ENCODE measurements around the gene ERC1.

The ERC1 gene

GRCh38 chr12:1474041-1474573 lies 483.1 kb downstream of the ERC1 start:
- H3K4me3 ChIP-seq (ENCODE audit: low read length): no peak overlapping the region
- TF ChIP-seq CTCF (IDR thresholded peaks at IDR 0.05; ENCODE audit: insufficient read depth, low read depth, low read length, missing control alignments): no peak

GRCh38 chr12:1474574-1475153 lies 483.6 kb downstream of the ERC1 start:
- no peak overlapping the region for H3K4me3 ChIP-seq (ENCODE audit: low read length)
- no peak for TF ChIP-seq CTCF (IDR thresholded peaks at IDR 0.05; ENCODE audit: insufficient read depth, low read depth, low read length, missing control alignments)
- peak; percentile 41 for DNase-seq (ENCODE audit: low read depth)

More at GRCh38 chr12:1474041-1474573, 483.1 kb downstream of the ERC1 start:
- DNase-seq (ENCODE audit: low read depth): peak; percentile 83

- no peak for TF ChIP-seq CTCF (IDR thresholded peaks at IDR 0.05; ENCODE audit: insufficient read depth, low read depth, low read length, missing control alignments)
- no peak for DNase-seq (ENCODE audit: low read depth)
- H3K4me3 ChIP-seq (ENCODE audit: low read length): no peak overlapping the region
Observed at GRCh38 chr12:1479645-1480044, 488.6 kb downstream of the ERC1 start.

- no peak overlapping the region for H3K4me3 ChIP-seq (ENCODE audit: low read length)
- no peak for DNase-seq (ENCODE audit: low read depth)
- no peak for TF ChIP-seq CTCF (IDR thresholded peaks at IDR 0.05; ENCODE audit: insufficient read depth, low read depth, low read length, missing control alignments)
Observed at GRCh38 chr12:1481326-1481725, 490.3 kb downstream of the ERC1 start.

GRCh38 chr12:1481906-1482305 lies 490.9 kb downstream of the ERC1 start:
- no peak for DNase-seq (ENCODE audit: low read depth)
- TF ChIP-seq CTCF (IDR thresholded peaks at IDR 0.05; ENCODE audit: insufficient read depth, low read depth, low read length, missing control alignments): no peak
- no peak overlapping the region for H3K4me3 ChIP-seq (ENCODE audit: low read length)

GRCh38 chr12:1488908-1489381 lies 497.9 kb downstream of the ERC1 start:
- no peak overlapping the region for H3K4me3 ChIP-seq (ENCODE audit: low read length)
- no peak for TF ChIP-seq CTCF (IDR thresholded peaks at IDR 0.05; ENCODE audit: insufficient read depth, low read depth, low read length, missing control alignments)
- DNase-seq (ENCODE audit: low read depth): peak; percentile 33
